NCI-H524 (cell line): Measurements from ENCODE around the gene TUSC2.

Source experiments
- DNase-seq, 2 experiments: peaks; one replicate each; lab custom pipeline; 2025; lab: John Stamatoyannopoulos, UW

Gene TUSC2

DNA sequence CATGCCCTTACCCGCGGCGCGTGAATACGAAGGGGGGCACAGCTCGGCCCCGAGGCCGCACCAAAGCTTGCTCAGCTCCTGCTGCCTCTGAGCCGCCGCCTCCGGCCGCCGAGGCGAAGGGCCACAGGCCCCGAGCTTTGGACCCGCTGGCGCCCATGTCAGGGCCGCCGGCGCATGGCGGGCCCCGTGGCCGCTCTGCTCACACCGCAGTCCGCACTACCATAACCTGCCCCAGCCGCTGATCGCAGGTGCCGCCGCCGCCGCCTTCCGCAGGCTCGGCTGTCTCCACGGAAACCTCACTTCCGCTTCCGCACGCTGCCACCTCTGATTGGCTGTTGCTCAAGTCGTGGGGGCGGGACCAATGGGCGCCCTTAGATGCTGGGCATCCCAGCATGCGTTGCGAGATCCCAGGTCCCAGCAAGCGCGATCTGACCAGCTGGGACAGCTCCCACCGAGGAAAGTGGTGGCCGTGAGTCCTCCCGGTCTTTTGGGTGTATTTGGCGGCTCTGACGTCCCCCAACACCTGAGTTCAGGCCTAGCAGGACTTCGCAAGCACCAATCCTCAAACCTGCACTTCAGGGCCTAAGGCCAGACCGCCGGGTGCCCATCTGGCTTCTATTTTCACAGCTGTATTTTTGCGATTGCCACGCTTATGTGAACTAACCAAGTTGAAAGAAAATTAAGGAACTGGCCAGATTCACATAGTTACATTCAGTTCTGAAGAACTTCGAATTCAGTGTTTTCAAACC, at the start of gene TUSC2:
Gene TUSC2, minus strand, starts transcription at position 281 of the 749 bp plus-strand sequence. Its CDS starts 124 bp downstream, at position 157.
- DNase-seq = peak; percentile 94 to 95

- DNase-seq = no peak
These were observed 47.4 kb upstream of the TUSC2 start for GRCh38 chr3:50375258-50375931.

DNA sequence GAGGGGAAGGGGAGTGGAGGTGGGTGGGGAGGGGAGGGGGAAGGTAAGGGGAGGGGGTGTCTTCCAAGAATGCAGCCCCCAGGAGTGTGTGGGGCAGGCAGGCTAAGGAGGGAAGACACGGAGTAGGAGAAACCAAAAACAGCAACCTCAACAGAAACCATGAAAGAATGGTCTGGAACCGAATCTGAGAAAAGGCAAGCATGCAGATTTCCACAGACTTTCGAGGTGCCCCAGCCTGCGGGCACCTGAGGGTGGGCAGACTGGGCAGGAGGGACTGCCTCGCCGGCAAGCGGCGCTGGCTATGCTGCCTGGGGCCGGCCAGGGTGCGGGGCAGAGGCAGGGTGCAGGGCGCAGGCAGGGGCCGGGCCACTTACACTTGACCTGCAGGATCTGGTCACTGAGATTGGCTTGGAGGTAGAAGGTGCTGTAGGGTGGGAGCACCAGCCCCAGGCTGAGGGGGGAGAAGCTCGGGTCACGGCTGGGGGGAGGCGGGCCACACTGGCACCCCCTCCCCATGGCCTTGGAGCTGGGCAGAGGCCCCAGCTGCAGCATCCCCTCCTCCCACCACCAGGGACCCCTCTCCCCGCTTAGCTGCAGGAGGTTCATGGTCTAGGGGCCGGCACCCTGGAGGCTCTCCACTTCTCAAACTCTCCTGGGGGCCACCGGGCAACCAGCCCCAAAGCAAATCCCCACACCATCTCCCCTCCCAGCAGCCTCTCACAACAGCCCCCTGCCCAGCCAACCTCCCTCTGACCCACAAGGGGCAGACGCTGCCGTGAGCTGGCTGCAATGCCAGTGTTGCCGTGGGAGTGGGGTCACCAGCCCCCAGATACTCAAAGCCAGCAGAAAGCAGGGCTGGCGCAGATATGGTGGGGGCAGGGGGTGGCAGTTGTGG, 46.6 kb upstream of the TUSC2 start:
- DNase-seq = no peak

- no peak for DNase-seq
These were observed 45.4 kb upstream of the TUSC2 start for GRCh38 chr3:50373146-50374051.

DNA sequence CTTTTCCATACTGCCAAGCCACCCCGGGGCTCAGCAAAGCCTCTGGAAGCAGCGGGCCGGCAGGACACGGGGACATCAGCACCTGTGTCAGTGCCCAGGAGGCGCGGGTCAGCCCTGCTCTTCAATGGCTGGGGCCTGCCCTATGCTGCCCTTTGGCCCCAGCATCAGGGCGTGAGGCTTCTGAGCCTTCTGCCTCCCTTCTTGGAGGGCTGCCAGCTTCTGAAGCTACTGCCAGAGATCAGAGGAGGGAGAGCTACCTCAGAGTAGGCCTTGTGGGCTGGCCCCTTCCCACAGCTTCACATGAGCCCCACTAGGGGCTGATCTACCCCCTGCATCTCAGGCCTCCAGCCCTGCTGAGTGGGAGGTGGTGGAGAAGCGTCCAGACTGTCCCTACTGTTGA, 44.3 kb upstream of the TUSC2 start:
- peak in 1 of 2 experiments; percentile 19 for DNase-seq

DNA sequence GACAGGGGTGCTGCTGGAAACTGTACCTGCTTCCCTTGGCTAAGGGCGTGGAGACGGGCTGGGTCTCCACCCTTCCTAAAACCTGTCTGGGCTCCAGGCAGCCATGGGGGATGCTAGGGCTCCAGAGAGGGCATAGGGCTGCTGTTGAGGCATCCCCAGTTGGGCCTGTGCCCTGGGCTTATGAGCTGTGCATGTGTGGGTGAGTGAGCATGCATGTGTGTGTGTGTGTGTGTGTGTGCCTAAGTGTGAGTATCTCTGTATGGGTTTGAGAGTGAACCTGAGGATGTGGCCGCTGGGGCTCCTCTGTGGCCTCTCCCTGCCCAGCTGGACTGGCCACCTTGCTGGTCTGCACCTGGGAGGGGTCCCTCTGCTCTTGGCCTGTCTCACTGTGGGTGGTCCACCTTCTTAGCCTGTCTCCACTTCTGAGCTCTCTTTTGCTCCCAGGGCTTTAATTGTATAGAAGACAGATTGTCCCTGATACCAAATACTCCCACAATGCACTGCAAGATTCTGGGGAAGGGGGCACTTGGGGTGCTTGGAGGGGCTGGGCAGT, 43.2 kb upstream of the TUSC2 start:
- no peak for DNase-seq

DNA sequence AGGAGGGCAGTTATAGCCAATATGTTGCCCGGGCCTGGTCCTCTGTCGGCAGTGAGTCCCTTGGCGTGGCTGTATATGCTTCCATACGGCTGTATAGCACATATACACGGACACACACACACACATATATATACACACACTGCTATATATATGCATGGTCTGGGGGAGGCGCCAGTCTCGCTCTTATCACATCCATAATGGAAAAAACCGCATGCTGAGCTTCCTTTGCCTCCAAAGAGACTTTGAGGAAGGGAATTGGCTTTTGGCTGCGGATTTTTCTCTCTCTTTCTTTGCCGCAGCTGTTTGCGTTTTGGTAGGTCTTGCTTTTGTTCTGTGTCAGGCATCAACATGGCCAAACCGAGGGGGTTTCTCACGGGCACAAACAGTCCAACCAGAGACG, 42.6 kb upstream of the TUSC2 start:
- DNase-seq = peak; percentile 14 to 53

DNA sequence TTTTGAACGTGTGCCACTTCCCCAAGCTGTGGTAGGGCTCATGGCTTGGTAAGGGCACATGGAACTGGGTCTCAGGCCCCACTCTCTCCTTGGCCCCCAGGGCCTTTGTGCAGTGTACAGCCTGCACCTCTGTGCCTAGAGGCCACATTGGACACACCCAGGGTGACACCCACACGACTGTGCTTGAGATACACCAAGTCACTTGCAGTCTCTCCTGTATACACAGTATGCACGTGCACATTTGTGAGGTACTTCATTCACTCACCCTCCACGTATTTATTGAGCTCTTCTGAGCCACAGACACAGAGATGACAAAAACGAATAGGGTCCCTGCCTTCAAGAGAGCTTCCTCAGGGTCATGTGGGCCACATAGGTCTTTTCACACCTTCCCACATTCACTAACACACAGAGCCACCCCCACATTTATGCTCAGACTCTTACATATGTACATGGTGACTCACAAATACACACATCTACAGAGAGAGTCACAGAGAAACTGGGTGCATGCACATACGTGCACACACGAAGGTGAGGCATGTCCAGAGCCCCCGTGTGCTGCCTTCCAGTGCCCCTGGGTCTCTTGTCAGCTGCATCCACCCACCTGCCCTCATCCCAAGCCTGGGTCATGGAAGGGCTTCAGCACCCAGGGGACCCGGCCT, 41.1 kb upstream of the TUSC2 start:
- DNase-seq = no peak

DNA sequence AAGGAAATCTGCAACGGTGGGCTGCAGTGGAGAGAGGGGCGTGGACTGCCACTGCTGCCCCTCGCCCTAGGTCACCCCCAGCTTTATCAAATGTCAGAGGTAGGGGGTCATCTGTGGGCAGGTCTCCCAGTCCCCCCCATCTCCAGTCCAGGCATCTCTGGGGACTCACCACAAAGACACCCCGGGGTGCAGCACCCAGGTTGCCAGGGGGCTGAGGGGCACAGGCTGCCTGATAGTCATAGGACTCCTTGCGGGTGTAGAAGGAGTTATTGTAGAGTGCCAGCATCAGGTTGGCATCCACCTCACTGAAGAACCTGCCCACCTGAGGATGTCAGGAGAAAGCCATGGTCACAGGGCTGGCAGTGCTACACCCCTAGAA, 37.8 kb upstream of the TUSC2 start:
- no peak for DNase-seq

DNA sequence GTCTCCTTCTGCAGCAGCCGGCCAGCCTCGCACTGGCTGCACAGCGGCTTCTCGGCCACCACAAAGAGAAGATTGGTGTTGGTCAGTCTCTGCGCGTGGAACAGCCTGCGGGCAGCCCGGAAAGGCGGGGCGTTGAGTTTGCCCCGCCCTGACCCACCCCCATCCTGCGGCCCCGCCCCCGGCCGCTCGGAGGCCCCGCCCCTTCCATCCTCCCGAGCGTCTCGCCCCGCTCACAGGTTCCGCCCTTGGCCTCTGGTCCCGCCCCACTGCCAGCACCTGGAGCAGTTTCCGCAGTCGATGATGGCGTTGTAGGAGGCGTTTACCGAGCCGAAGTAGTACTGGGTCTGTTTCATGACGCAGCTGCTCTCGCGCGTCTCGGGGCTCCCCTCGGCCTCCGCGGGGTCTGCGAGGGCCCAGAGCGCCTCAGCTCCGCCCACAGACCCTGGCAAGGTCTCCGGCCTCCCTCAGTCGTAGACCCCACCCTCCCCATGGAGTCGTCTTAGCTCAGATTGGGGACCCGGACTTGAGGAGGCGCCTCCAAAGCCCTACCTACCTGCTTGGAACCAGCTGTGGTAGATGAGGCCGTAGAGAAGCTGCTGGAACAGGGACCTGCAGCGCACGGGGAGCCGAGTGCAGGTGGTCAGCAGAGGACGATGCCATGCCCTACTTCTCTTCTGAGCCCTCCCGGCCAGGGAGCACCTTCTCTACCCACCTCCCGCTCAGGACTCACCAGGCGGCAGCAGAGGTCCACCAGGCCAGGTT, 37.2 kb upstream of the TUSC2 start:
- DNase-seq = no peak

DNA sequence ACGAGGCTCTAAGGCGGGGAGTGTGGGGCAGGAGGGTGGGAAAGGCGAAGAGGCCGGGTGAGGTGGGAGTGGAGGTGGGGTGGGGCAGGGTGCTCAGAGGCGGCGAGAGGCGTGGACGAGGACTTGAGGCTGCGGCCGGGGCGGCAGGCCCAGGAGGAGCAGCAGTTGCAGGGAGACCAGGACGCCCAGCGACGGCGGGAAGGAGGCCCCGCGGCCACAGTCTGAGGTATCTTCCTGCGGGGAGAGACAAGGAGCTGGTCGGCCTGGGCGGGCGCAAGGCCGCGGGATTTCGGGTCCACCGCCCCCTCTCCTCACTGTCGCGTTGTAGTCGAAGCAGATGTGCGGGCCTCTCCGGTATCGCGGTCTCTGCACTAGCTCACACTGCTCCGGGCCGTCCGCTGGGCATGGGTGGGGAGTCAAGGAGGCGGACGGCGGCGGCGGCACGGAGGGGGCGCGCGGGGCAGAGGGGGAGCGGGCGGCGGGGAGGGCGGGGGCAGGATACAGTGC, 36.6 kb upstream of the TUSC2 start:
- DNase-seq = no peak

GRCh38 chr3:50359760-50360110, 31.7 kb upstream of the TUSC2 start:
- no peak for DNase-seq

GRCh38 chr3:50358911-50359759, 31.1 kb upstream of the TUSC2 start, which contains the start of gene TMEM115:
TSS of gene TMEM115 (minus strand) at chr3:50359521. CDS start at chr3:50359063, 458 bp downstream.
- peak; percentile 95 to 97 for DNase-seq

DNA sequence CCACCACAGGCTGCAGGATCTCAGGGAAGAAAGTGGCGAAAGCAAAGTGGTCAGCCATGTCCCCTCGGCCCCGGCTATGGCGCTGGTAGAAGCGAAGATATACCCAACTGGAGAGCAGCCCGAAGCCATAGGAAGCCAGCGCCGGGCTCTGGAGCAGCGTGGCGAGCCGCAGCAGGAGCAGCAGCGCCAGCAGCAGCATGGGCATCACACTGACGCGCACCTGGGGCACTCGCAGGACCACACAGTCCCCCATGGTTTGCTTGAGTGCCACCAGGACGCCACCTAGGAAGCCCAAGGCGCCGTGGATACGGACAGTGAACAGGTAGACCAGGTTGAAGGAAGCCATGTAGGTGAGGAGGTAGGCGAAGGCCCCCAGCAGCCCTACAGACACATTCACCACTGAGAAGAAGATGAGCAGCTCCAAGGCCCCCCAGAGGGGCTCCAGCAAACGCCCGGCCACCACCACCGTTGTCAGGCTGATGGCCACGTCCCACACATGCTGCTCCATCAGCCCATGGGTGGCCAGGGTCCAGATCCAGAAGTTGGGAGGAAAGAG, 30.4 kb upstream of the TUSC2 start:
- no peak for DNase-seq

GRCh38 chr3:50357481-50357880, 29.5 kb upstream of the TUSC2 start:
- no peak for DNase-seq

DNA sequence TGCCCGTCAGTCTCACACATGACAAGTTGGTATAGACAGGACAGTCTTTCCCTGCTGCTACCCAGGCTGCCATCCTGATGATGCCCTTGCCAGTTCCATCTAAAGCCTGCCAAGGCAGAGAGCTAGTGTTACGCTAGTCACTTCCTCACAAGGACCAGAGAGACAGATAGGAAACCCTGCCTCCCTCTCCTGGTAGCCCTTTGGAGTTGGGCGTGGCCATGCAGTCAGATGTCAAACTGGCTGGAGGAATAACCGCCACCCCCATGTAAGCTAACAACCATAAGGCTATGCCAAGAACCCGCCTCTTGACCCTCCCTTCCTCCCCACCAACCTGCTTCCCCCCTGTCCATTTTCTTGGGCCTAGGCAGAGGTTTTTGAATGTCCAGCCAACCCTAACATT, 28.5 kb upstream of the TUSC2 start:
- DNase-seq = no peak

- no peak for DNase-seq
These were observed 28.0 kb upstream of the TUSC2 start for GRCh38 chr3:50355829-50356552.

- DNase-seq = no peak
These were observed 26.8 kb upstream of the TUSC2 start for GRCh38 chr3:50354850-50355249.
